GM12891 (cell line): ENCODE measurements around the gene CD5L.

Source experiments
- POLR2A ChIP-seq: IDR thresholded peaks from 2 replicates; pipeline ENCODE4 v1.6.1; 2011; ENCODE audit warnings: low read depth, low read length, control low read depth
- POLR2AphosphoS5 ChIP-seq: IDR thresholded peaks from 2 replicates; pipeline ENCODE4 v1.6.1; 2011; ENCODE audit warnings: low read depth, low read length, control low read depth
- SPI1 ChIP-seq: IDR thresholded peaks from 2 replicates; pipeline ENCODE4 v1.6.1; 2011; ENCODE audit warnings: low read depth, low read length, control low read depth
- TAF1 ChIP-seq: IDR thresholded peaks from 2 replicates; pipeline ENCODE4 v1.6.1; 2011; ENCODE audit warnings: low read depth, low read length, control low read depth

DNA sequence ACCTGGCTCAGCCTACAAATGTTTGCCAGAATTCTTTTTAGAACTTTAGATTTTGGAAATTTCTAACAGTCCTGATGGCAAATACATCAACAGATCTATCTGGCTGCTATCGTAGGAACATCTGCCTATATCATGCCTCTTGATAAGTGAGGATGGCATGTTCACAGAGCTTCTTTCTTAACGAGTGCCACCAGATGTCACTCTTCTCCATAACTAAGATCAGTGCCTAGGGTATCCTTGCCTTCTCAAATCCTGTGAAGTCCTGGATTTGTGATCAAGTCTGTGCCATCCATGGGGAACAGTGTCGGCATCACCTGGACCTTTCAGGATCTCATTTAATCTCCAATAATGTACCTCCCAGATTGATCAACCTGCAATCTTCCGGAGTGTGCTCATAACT lies 36.5 kb upstream of the CD5L start:
- TF ChIP-seq POLR2A (no peak), POLR2AphosphoS5 (no peak), SPI1 (no peak), TAF1 (no peak)
